CD4-positive, alpha-beta T cell treated with Interleukin-2 at 100 ng/mL for 4 hours (primary cell): ENCODE measurements around the gene CCDC148.
A peak's percentile ranks its signal among the peaks of the same experiment; 100 is the strongest.
"Not testable (repeated sequence)": the region's sequence is repeated elsewhere in the genome, so short reads cannot be mapped to it uniquely, and the experiment has no call there.

Experiments used
- DNase-seq: peaks from one replicate; pipeline ENCODE4 v3.0.0-alpha.2; 2020; ENCODE audit warnings: low spot score

The CCDC148 gene

DNA sequence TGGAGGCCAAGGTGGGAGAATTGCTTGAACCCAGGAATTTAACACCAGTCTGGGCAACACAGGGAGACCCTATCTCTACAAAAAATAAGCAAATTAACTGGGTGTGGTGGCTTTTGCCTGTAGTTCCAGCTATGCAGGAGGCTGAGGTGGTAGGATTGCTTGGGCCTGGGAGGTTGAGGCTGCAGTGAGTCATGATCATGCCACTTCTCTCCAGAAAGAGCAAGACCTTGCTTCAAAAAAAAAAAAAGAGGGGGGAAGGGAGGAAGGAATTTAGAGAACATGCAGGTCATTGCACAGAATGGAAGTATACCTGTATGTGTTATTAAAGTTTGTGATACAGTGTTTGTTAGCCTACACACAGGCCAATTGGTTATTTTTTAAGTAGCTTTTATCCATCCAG, 26.0 kb upstream of the CCDC148 start:
- DNase-seq, result no peak

DNA sequence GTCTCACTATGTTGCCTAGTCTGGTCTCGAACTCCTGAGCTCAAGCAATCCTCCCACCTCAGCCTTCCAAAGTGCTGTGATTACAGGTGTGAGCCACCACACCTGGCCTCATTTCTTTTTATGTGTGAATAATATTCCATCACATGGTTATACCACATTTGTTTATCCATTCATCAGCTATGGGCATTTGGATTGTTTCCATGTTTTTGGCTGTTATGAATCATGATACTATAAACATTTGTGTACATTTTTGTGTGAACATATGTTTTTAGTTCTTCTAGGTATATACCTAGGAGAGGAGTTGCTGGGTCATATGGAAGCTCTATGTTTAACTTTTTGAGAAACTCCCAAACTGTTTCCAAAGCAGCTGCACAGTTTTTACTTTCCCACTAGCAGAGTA, 24.6 kb upstream of the CCDC148 start:
- DNase-seq, result no peak

DNA sequence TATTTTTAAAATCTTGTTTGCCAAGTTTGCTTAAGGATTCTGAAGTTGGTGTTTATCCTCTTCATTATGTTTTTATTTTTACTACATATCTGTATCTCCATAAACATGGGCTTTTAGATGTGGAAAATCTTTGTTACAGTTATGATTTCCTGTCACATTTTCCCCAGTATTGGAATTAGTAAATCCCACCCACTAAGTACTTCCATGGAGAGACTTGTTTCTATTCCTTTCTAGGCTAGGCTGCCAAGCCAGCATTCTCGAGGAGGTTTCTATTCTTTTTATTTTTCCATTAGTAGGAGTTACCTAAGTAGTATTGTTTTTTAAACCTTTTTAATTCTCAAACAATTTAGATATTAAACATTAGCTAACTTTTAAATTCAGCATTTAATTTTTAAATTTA, 22.3 kb upstream of the CCDC148 start:
- DNase-seq, result no peak

DNA sequence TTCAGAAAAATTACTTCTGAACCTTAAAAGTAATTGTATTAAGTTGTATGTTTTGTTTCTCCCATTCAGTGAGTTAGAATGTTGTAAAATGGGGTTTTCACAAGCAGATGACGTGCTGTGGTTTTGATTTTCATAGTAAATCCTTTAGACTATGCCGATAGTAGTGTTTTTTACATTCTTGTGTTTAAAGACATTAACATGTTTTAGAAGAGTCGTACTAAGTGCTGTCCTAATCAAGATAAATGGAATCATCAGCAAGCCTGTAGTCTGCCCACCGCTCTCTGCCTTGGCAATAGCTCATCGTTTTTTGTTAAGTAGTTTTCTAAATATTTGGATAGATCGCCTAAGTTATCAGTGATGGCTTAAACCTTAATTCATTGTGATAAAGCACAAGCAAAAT, 21.7 kb upstream of the CCDC148 start:
- DNase-seq, result no peak

DNA sequence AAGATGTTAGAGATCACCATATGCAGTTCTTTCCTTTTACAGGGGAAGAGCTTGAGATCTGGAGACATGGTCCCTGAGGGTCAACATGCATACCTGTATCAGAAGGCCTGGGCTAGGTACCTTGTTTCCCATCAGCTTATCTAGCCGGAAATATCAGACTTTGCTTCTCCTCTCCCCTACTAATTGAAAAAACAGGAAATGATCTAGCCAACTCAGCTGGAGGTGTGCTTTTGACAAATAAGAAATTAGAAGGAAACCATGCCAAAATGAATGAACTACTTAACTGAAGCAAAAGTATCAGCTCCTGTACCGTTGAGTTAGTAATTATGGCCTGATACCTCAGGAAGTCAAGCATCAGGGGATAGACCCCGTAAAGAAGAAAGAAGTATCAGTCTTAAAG, 20.6 kb upstream of the CCDC148 start:
- DNase-seq, result peak; percentile 5

DNA sequence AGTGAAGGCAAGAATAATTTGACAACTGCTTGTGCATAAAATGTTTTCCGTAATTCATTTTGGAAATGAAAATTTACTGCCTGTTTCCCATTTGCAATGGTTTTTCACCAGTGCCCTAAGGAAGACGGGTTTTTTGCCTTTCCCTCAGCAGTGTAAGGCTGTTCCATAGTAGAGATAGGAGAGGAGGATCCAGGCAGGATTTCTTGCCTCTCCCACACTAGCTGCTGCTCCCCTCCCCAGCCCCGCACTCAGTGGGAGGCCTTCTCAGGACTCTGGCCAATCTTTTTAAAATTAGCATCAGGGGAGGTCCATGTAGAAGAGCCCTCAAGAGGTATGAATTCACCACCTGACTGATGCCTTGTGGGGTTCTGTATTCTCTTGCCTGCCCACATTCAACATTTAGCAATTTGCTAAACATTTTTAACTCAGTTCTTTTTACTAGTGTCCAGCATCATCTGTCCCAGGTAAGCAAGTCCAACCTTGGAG, 18.0 kb upstream of the CCDC148 start:
- not testable (repeated sequence) for DNase-seq

DNA sequence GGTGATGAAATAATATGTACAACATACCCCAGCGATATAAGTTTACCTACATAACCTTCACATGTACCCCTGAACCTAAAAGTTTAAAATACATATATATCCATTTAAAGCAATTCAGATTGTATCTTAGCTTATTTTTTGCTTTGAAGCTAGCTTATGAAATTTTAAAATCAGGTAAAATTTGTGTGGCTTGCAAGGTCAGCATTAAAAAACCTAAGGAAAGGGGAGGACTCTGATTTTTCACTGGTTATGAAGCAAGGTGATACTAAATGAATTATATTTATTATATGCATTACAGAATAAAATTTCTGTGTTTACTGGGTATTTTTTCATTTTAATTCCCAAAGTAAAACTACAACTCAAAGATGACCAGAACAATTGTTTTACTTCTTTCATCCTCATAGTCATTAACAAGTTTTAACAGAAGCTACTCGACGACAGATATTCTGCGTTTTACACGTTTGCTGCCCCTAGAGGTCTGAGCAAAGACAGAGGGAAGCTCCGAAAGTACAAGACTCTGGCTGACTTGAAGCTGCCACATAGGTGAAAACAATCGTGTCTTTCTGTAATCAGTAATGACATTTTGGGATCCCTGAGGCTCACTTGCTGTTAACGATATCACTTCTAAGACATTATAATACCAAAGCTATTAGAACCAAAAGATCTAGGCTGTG, 17.3 kb upstream of the CCDC148 start:
- no peak for DNase-seq

DNA sequence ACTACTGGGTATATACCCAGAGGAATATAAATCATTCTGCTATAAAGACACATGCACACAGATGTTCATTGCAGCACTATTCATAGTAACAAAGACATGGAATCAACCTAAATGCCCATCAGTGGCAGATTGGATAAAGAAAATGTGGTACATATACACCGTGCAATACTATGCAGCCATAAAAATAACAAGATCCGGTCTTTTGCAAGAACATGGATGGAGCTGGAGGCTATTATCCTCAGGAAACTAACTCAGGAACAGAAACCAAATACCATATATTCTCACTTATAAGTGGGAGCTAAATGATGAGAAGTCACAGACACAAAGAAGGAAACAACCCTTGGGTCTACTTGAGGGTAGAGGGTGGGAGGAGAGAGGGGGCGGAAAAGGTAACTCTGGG, 16.7 kb upstream of the CCDC148 start:
- not testable (repeated sequence) for DNase-seq

DNA sequence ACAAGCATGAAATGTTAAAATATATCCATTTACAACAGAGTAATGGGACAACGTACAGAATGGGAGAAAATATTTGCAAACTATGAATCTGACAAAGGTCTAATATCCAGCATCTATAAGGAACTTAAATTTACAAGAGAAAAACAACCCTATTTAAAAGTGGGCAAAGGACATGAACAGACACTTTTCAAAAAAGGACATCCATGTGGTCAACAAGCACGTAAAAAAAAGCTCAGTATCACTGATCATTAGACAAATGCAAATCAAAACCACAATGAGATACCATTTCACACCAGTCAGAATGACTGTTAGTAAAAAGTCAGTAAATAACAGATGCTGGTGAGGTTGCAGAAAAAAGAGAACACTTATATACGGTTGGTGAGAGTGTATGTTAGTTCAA, 16.3 kb upstream of the CCDC148 start:
- DNase-seq, result not testable (repeated sequence)

DNA sequence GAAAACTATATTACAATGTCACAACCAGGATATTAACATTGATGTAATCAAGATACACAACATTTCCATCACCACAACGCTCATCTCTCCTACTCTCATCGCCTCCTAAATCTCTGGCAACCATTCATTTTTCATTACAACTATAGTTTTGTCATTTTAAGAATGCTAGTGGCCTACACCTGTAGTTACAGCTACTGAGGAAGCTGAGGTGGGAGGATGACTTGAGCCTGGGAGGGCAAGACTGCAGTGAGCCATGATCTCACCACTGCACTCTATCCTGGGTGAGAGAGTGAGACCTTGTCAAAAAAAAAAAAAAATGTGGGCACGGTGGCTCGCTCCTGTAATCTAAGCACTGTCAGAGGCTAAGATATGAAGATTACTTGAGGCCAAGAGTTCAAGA, 10.7 kb upstream of the CCDC148 start:
- DNase-seq, result no peak

DNA sequence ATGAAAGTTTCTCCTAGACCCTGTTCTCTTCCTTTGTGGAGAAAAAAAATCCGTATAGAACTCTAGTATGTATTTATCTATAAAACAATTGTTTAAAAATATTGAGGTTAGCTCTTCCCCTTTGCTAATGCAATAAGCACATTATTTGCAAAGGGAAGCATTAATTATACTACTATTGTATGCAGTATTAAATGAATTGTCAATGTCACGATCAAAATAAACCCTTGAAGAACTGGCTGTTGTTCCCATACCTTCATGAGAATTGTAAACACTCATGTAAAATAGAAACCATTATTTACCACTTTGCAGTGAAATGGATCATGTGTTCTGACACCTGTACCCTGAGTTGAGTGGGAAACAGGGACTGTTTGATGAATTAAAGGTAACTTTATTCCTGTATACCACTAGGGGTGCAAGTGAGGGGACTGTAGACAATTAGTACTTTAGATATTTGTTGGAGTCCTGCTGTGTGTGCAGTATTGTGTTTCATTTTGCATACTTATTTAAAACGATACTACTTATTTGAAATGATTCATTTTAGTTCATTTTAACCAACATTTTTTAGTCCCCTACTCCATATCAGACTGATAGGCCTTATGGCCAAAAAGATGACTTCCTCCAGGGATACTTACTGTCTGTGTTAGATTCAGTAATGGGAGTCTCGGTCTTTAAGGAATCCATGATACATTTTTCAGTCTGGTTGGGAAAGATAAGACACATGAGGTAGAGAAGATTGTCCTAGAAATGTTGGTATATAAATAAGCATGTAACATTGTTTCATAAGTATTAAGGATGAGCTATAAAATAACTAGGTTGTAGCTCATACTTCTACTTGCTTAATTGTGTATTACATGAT, 8.1 kb upstream of the CCDC148 start:
- peak; percentile 40 for DNase-seq

DNA sequence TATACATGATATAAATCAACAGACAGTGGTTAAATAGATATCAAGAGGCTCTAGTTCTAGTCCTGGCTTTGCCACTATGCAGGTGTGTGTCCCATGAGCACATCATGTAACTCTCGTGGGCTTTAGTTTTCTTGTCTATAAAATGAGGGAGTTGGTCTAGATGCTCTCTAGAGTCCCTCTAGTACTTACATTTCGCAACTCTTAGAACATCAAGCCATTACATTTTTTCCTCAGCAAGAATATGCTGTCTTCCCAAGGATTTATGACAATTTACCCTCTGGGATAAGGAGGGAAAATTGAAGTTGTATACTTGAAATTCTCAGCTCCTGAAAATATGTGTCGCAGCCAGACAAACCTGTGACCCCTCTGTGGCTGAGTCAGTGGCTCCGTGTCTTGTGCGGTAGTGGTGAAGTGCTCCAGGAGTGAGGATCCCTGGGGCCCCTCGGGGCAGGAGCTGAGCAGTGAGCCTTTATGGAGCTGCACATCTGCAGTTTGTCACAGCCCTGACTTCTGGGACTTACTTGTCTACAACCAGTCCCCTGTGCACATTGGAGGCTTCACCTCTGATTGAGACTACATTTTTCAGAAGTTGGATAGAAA, 7.0 kb upstream of the CCDC148 start:
- DNase-seq, result no peak

DNA sequence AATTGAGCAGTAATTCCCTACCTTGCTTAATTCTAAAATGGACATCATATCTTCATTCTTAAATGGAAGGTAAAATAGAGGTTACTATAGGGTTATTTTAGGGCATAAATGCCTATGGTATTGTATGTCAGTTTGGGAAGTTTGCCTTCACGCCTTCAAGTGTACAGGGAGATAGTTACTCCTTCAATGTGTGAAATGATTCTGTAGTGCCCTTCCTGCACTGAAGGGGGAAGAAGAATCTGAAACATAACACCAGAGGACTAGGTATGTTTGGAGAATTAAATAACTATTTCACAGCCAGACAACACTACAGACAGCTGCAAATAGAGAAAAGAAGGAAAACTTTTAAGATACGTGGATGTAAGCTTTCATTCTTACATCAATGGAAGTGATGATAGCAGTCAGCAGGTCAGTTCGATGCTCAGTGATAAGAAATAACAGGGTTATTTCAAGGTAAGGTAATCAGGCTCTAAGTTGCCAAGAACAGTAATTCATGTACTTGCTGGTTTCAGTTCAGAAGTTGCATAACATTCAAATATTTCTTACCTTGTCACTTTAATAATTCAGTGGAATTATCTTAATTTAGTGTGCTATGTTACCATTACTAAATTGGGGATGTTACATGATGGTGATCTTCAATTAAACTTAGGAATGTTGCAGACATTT, 4.2 kb upstream of the CCDC148 start:
- DNase-seq, result no peak

DNA sequence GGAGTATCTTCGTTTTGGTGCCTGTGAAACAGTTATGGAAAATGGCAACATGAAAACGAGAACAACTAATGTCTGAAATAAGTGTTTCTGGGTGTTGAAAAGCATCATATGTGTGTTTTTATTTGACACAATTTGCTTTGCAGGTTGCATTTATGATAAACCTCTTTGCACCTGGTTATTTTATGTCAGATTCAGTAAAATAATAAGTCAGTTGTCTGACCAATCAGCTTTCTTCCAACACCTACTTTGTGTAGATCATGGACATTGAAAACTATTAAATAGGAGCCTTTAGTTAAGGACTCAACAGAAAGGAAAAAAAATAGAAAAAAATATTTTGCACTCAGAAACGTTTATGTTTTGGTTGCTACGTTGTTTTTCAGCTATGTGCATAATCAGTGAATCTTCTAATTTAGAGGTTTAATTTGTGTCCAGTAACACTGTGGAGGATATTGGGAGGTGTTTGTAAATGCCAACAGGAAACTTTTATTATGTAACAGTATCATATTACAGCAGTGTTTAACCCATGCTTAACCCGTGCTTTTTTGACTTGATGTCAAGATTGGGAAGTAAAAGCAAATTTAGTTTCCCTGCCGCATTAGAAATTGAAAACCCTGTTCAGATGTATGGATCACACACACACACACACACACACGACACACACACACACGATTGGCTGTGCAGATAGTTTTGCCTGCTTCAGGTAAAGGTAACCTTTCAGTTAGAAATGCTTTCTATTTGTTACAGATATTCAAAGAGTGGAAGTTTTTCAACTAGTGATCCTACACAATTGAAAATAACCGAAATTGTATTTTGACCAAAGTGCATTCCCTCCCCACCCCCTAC, 2.8 kb upstream of the CCDC148 start:
- no peak for DNase-seq

DNA sequence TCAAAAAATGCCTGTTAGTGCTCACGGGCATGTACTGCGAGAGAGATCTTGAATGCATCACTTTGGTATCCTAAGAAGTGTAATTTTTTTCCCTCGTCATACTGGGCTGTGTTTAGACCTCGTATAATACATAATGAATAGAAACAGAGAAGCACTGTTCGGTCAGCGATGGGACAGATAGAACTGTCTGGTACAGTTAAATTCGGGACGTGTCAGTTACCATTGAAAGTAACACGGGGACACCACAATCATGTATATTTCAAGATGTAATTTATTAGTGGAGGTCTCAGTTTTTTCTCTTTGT, 2.0 kb upstream of the CCDC148 start:
- DNase-seq, result no peak

DNA sequence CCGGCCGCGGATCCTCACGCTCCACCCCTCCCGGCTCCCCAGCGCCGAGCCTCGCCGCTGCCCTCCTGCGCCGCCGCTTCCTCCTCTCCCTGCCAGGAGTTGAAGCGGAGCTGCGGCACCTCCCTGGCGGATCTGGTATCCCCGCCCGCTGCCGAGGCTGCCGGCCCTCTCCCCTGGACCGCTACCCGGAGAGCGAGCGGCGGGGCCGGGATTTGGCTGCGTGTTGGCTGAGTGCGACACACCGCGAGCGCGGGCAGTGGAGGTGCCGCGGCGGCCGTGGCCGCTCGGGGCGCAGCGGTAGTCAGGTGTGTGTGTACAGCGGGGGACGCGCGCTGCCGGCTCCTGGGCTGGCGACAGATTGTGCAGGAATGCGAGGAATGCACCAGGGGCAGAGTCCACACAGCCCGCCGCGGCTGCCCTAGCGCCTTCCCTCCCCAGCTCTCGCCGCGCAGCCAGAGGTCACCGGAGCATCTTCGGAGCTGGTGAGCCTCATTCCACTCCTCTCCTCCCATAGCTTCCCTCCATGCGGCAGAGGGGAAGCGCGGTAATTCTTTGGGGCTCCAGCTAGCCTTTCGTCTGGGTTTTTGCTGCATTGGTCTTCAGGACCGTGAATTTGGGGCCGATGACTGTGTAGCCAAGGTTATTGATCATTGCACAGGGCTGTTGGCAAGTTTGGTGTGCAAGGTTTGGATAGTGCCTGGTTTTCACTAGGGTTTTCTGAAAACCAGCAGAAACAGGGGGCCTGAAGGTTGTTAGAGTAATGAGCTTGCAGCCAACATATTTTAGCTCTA, 1.5 kb upstream of the CCDC148 start:
- DNase-seq, result peak; percentile 51

DNA sequence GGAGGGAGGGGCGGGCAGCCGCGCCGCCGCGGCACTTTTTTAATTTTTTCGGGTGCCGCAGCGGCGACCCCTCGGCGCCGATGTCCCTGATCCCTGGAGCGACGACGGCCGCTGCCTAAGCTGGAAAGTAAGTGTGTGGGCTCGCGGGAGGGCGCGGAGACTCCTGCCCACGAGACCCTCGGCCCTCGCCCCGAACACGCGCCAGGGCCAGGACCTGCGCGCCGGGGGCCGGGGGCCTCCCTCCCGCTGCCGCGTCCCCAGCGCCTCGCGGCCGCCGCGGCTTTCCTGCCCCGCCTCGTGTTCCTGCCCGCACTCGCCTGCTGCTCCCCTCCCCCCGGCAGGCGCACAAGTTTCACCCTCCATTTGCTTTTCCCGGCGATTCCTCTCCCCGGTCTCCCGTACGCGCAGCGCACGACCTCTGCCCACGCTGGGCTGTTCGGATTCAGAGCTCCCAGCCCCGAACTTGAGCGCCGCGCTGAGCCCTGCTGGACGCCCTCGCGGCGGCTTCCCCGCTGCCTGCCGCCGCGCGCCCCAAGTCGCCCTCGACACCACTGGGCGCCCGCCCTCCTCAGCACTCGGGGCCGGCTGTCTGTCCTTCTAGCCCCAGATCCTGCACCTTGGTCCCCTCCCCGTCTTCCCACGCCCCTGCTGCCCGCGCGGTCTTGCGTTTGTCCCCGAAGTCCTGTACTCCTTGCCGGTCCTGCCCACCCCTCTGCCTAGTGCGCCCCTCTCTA, 706 bp upstream of the CCDC148 start:
- DNase-seq, result peak; percentile 42

DNA sequence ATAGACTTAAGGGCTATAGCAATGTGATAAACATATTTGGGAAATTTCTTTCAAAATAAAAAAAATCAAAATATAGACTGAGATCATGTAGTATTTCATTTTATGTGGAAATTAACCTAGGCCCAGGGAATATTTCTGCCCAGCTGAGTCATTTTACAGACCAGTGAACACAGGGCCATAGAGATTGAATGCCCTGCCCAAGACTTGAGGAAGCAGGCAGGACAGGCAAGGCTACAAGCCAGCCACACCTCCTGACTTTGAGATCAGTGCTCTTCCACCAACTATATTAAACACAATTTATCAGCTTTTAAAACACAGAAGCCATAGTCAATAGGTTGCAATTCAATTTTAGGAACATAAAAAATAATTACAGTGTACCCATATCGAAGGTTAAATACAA, 12.9 kb downstream of the CCDC148 start:
- no peak for DNase-seq

DNA sequence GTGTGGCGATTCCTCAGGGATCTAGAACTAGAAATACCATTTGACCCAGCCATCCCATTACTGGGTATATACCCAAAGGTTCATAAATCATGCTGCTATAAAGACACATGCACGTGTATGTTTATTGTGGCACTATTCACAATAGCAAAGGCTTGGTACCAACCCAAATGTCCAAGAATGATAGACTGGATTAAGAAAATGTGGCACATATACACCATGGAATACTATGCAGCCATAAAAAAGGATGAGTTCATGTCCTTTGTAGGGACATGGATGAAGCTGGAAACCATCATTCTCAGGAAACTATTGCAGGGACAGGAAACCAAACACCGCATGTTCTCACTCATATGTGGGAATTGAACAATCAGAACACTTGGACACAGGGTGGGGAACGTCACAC, 17.5 kb downstream of the CCDC148 start:
- not testable (repeated sequence) for DNase-seq

DNA sequence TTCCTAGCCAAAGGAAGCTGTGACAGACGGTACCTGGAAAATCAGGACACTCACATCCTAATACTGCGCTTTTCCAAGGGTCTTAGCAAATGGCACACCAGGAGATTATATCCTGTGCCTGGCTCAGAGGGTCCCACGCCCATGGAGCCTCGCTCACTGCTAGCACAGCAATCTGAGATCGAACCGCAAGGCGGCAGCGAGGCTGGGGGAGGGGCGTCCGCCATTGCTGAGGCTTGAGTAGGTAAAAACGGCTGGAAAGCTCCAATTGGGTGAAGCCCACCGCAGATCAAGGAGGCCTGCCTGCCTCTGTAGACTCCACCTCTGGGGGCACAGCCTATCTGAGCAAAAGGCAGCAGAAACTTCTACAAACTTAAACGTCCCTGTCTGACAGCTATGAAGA, 22.8 kb downstream of the CCDC148 start:
- not testable (repeated sequence) for DNase-seq
